Right atrium auricular region (tissue), 2 donors: Measurements from ENCODE around the gene YWHAB. TPM values are rescaled to one million over a fixed set of nuclear protein-coding genes. Genes with fewer than 3 reads are reported as not detected.

Source experiments
- DNase-seq: peaks from one replicate; pipeline ENCODE4 v3.0.0-alpha.2; 2019; ENCODE audit warnings: low spot score
- H3K27ac ChIP-seq, 2 donors: fragments of 200-600 bp; sonication (generic); 1 replicate in 1 of 2; 2 replicates in 1 of 2; pipeline ENCODE4 v1.5.1; 2016 to 2019
- H3K27me3 ChIP-seq, 2 donors: fragments of 200-600 bp; sonication (generic); one replicate each; pipeline versions ENCODE4 v1.5.1 to v1.6.0; 2017 to 2019
- H3K36me3 ChIP-seq: fragments of 200-600 bp; sonication (generic); one replicate; pipeline ENCODE4 v1.5.1; 2016
- H3K4me1 ChIP-seq, 2 donors: fragments of 200-600 bp; sonication (generic); one replicate each; pipeline versions ENCODE4 v1.5.1 to v1.6.0; 2017 to 2019
- H3K4me3 ChIP-seq, 2 donors: fragments of 200-600 bp; sonication (generic); 1 replicate in 1 of 2; 2 replicates in 1 of 2; pipeline ENCODE4 v1.5.1; 2017 to 2019; ENCODE audit warnings: mild to moderate bottlenecking in 1 of 2, moderate library complexity in 1 of 2
- H3K9me3 ChIP-seq, 2 donors: fragments of 200-600 bp; sonication (generic); one replicate each; pipeline ENCODE4 v1.5.1; 2019
- CTCF ChIP-seq, 2 donors: fragments of 200-600 bp; sonication (generic); IDR thresholded peaks; one replicate each; pipeline ENCODE4 v1.5.1; 2019; ENCODE audit warnings: antibody characterized with exemption in 2 of 2
- total RNA-seq, 2 donors: library from RNA; depleted of rRNA; stranded (reverse); fragments of >200 nt; gene quantifications; one replicate each; pipeline ENCODE4 v1.1.0, GENCODE V29; 2016

The YWHAB gene
- total RNA-seq, 2 donors from 2014 or later = 75.9 to 78.5 TPM

GRCh38 chr20:44883214-44883902, 2.1 kb upstream of the YWHAB start:
- peaks cover 0 to 27% of the 10 kb centered on the region in 2 donors for H3K4me1 ChIP-seq

GRCh38 chr20:44884907-44885391, 556 bp upstream of the YWHAB start:
- Histone ChIP-seq H3K27ac (peak overlapping the region; percentile 96), H3K36me3 (no peaks in the 10 kb centered on the region), H3K4me3 (peak overlapping the region; percentile 95 to 99), H3K9me3 (no peaks in the 10 kb centered on the region), H3K27me3 (no peaks in the 10 kb centered on the region), H3K4me1 (peaks cover 0 to 43% of the 10 kb centered on the region in 2 donors)
- no peak for DNase-seq
- no peak for TF ChIP-seq CTCF (IDR thresholded peaks at IDR 0.05)

More at GRCh38 chr20:44883214-44883902, 2.1 kb upstream of the YWHAB start:
- Histone ChIP-seq H3K27me3 (no peaks in the 10 kb centered on the region), H3K27ac (no peak overlapping the region), H3K9me3 (no peaks in the 10 kb centered on the region), H3K36me3 (no peaks in the 10 kb centered on the region), H3K4me3 (no peak overlapping the region)
- no peak for DNase-seq
- no peak for TF ChIP-seq CTCF (IDR thresholded peaks at IDR 0.05)

- Histone ChIP-seq H3K36me3 (no peaks in the 10 kb centered on the region), H3K27ac (peak overlapping the region; percentile 96), H3K4me1 (peaks cover 0 to 53% of the 10 kb centered on the region in 2 donors), H3K4me3 (peak overlapping the region; percentile 95 to 99), H3K27me3 (no peaks in the 10 kb centered on the region), H3K9me3 (no peaks in the 10 kb centered on the region)
- DNase-seq = no peak
- TF ChIP-seq CTCF (IDR thresholded peaks at IDR 0.05) = no peak
Observed at GRCh38 chr20:44886266-44886651, 754 bp downstream of the YWHAB start.

GRCh38 chr20:44886828-44887227, 1.3 kb downstream of the YWHAB start:
- no peak for TF ChIP-seq CTCF (IDR thresholded peaks at IDR 0.05)
- no peaks in the 10 kb centered on the region for H3K27me3 ChIP-seq
- H3K27ac ChIP-seq = no peak overlapping the region
- DNase-seq = no peak
- H3K36me3 ChIP-seq = no peaks in the 10 kb centered on the region
- H3K9me3 ChIP-seq = no peaks in the 10 kb centered on the region
- H3K4me1 ChIP-seq = peaks cover 0 to 59% of the 10 kb centered on the region in 2 donors
- peak overlapping the region; percentile 95 to 99 for H3K4me3 ChIP-seq

- Histone ChIP-seq H3K9me3 (no peaks in the 10 kb centered on the region), H3K27me3 (no peaks in the 10 kb centered on the region), H3K4me3 (no peak overlapping the region), H3K36me3 (no peaks in the 10 kb centered on the region), H3K4me1 (peaks cover 0 to 60% of the 10 kb centered on the region in 2 donors), H3K27ac (no peak overlapping the region)
- no peak for DNase-seq
- TF ChIP-seq CTCF (IDR thresholded peaks at IDR 0.05) = no peak
Observed at GRCh38 chr20:44887466-44887865, 2.0 kb downstream of the YWHAB start.
